GM12878 (cell line): ENCODE measurements around the gene ARL10. TPM values are rescaled to one million over a fixed set of nuclear protein-coding genes. Genes with fewer than 3 reads are reported as not detected.

Experiments used
- ATAC-seq: fragments of 200-7000 bp; cut with Tn5 transposase; 3 replicates; pipeline ENCODE4 v1.9.1; 2020; ENCODE audit warnings: mild to moderate bottlenecking, moderate library complexity
- BruUV-seq: library from RNA; stranded (reverse); fragments of 400-500 nt; replicated peaks from 2 replicates; lab custom pipeline; 2021; lab: Mats Ljungman, UMichigan
- CTCF ChIA-PET: fragments of 300-600 bp; sonication (Branson Sonifier 250); formaldehyde crosslinking; extraction: SDS; loops from one replicate; lab custom pipeline; 2021; ENCODE audit warnings: inconsistent platforms; lab: Yijun Ruan, JAX
- POLR2A ChIA-PET: fragments of 350-600 bp; formaldehyde crosslinking; extraction: SDS; loops from one replicate; lab custom pipeline; 2021; ENCODE audit warnings: inconsistent platforms; lab: Charles Lee
- RAD21 ChIA-PET: fragments of 300-600 bp; sonication (Branson Sonifier 250); formaldehyde crosslinking; loops from one replicate; lab custom pipeline; 2023; ENCODE audit warnings: antibody characterized with exemption; ENCODE audit not compliant: unreplicated experiment; lab: Charles Lee
- SMC1A ChIA-PET: fragments of 300-600 bp; sonication (Branson Sonifier 250); formaldehyde crosslinking; loops from one replicate; lab custom pipeline; 2023; ENCODE audit not compliant: unreplicated experiment, uncharacterized antibody; lab: Charles Lee
- DNase-seq: peaks from one replicate; pipeline ENCODE4 v3.0.0-alpha.2; 2011; ENCODE audit warnings: low read depth, low spot score
- FAIRE-seq: peaks from 3 replicates; lab custom pipeline; 2011; peaks lifted over from hg19 to GRCh38; lab: Jason Lieb, UNC
- H2AFZ ChIP-seq: 2 replicates; pipeline ENCODE4 v1.6.0; 2011; ENCODE audit warnings: low read depth, low read length, control low read depth; ENCODE audit not compliant: control insufficient read depth
- H3K27ac ChIP-seq: 2 replicates; pipeline ENCODE4 v1.5.1; 2011; ENCODE audit warnings: control low read depth; ENCODE audit not compliant: control insufficient read depth, insufficient read depth
- H3K27me3 ChIP-seq, 2 experiments: replicated peaks in 1 of 2; 2 replicates each; pipeline versions ENCODE4 v1.6.0 to v1.6.1; 2011; ENCODE audit warnings: low read length in 1 of 2; ENCODE audit not compliant: control insufficient read depth in 2 of 2, insufficient read depth in 2 of 2
- H3K36me3 ChIP-seq, 2 experiments: 2 replicates each; pipeline ENCODE4 v1.5.1; 2011; ENCODE audit warnings: low read length in 1 of 2; ENCODE audit not compliant: control insufficient read depth in 2 of 2, insufficient read depth in 2 of 2
- H3K4me1 ChIP-seq: 2 replicates; pipeline ENCODE4 v1.6.1; 2011; ENCODE audit warnings: mild to moderate bottlenecking, low read length, moderate library complexity, mixed read lengths; ENCODE audit not compliant: control insufficient read depth, insufficient read depth
- H3K4me2 ChIP-seq: 2 replicates; pipeline ENCODE4 v1.6.0; 2011; ENCODE audit warnings: control low read depth; ENCODE audit not compliant: control insufficient read depth, insufficient read depth
- H3K4me3 ChIP-seq: fragments of 200-600 bp; sonication (generic); 2 replicates; pipeline ENCODE4 v1.5.1; 2016
- H3K79me2 ChIP-seq: 2 replicates; pipeline ENCODE4 v1.6.0; 2011; ENCODE audit warnings: low read length; ENCODE audit not compliant: control insufficient read depth, insufficient read depth
- H3K9ac ChIP-seq: 2 replicates; pipeline ENCODE4 v1.8.0; 2011; ENCODE audit warnings: low read length, control low read depth, mixed read lengths; ENCODE audit not compliant: control insufficient read depth, insufficient read depth
- H3K9me3 ChIP-seq: replicated peaks from 3 replicates; pipeline ENCODE4 v1.5.1; 2011; ENCODE audit warnings: mild to moderate bottlenecking, low read length; ENCODE audit not compliant: control insufficient read depth, insufficient read depth
- H4K20me1 ChIP-seq: 2 replicates; pipeline ENCODE4 v1.6.0; 2011; ENCODE audit not compliant: control insufficient read depth, insufficient read depth
- ASH2L ChIP-seq: fragments of 300-600, 200-600 bp; sonication (generic); IDR thresholded peaks from 2 replicates; pipeline ENCODE4 v1.6.1; 2017; ENCODE audit warnings: low read depth, mild to moderate bottlenecking, borderline replicate concordance
- CBX3 ChIP-seq: fragments of 200-600 bp; sonication (generic); IDR thresholded peaks from 2 replicates; pipeline ENCODE4 v1.6.1; 2016; ENCODE audit warnings: low read depth, borderline replicate concordance
- CHD4 ChIP-seq: fragments of 200-600 bp; sonication (generic); IDR thresholded peaks from 2 replicates; pipeline ENCODE4 v1.6.1; 2016; ENCODE audit warnings: mild to moderate bottlenecking
- CTCF ChIP-seq, 3 experiments: IDR thresholded peaks in 2 of 3; conservative IDR thresholded peaks in 1 of 3; 2 replicates each; pipeline ENCODE4 v1.5.1; 2011; ENCODE audit warnings: low read depth in 3 of 3, low read length in 3 of 3, mild to moderate bottlenecking in 3 of 3, control low read depth in 2 of 3, moderate library complexity in 2 of 3, inconsistent platforms in 1 of 3, mixed read lengths in 1 of 3; ENCODE audit not compliant: control insufficient read depth in 2 of 3, insufficient read depth in 1 of 3; ENCODE audit errors: extremely low read depth in 1 of 3
- KDM1A ChIP-seq: fragments of 200-600 bp; sonication (generic); IDR thresholded peaks from 2 replicates; pipeline ENCODE4 v1.6.1; 2016; ENCODE audit warnings: borderline replicate concordance
- PAX8 ChIP-seq: fragments of 450-650 bp; IDR thresholded peaks from 2 replicates; pipeline ENCODE4 v1.6.1; 2017; ENCODE audit warnings: mild to moderate bottlenecking, moderate library complexity
- POLR2AphosphoS5 ChIP-seq: IDR thresholded peaks from 2 replicates; pipeline ENCODE4 v1.6.1; 2011; ENCODE audit warnings: mild to moderate bottlenecking, low read length, inconsistent platforms
- RAD51 ChIP-seq: fragments of 450-650 bp; IDR thresholded peaks from 2 replicates; pipeline ENCODE4 v1.6.1; 2016; ENCODE audit warnings: moderate library complexity, mild to moderate bottlenecking, inconsistent platforms
- SUZ12 ChIP-seq: fragments of 200-600 bp; sonication (generic); IDR thresholded peaks from one replicate; pipeline ENCODE4 v1.6.1; 2018; ENCODE audit warnings: antibody characterized with exemption, mild to moderate bottlenecking; ENCODE audit not compliant: unreplicated experiment
- ZNF384 ChIP-seq: IDR thresholded peaks from 2 replicates; pipeline ENCODE4 v1.6.1; 2012; ENCODE audit warnings: low read depth, mild to moderate bottlenecking, low read length, improper control_type of control experiment, borderline replicate concordance
- ZSCAN29 ChIP-seq: fragments of 450-650 bp; IDR thresholded peaks from 2 replicates; pipeline ENCODE4 v1.6.1; 2017; ENCODE audit warnings: mild to moderate bottlenecking, moderate library complexity
- WGBS: methylation state at CpG from one replicate; pipeline ENCODE4 v1.1.6; 2016; ENCODE audit warnings: low lambda C conversion rate; ENCODE audit not compliant: insufficient replicate concordance, insufficient coverage; ENCODE audit errors: missing lambda C conversion rate; 5-methylcytosine and 5-hydroxymethylcytosine counted together
- in situ Hi-C: fragments of 300-500 bp; cut with MboI; formaldehyde crosslinking; loops from 9 replicates; pipeline ENCODE4 v1.14.3; 2018; ENCODE audit warnings: mixed read lengths
- intact Hi-C: fragments of 100-400 bp; cut with micrococcal nuclease; formaldehyde crosslinking; loops from one replicate; pipeline ENCODE4 v1.14.2; 2022; ENCODE audit not compliant: unreplicated experiment
- polyA plus RNA-seq, 11 experiments: library from polyadenylated mRNA; depleted of rRNA in 4 of 11; unstranded in 6 of 11; stranded (reverse) in 5 of 11; fragments of >200 nt; fragmentation: Nextera tagmentation in 4 of 11; fragmentation: Illumina TruSeq in 1 of 11; extraction: Ambion mirVana in 4 of 11; extraction: Trizol in 1 of 11; gene quantifications; 1 replicate in 1 of 11; 2 replicates in 10 of 11; pipeline versions ENCODE4 v1.2.1 to v1.2.3, GENCODE V29; 2011 to 2016; ENCODE audit warnings: inconsistent platforms in 2 of 11, missing spikeins in 2 of 11, low read depth in 1 of 11
- total RNA-seq, 4 experiments: library from RNA; depleted of rRNA in 3 of 4; stranded (reverse); fragments of >200 nt in 3 of 4; fragmentation: Illumina TruSeq in 1 of 4; extraction: Trizol in 1 of 4; gene quantifications; 2 replicates each; pipeline versions ENCODE4 v1.2.1 to v1.2.3, GENCODE V29; 2013 to 2021
- TF ChIP-seq, protein P1 (sequence below): fragments of 450-650 bp; IDR thresholded peaks from 2 replicates; pipeline ENCODE4 v1.6.1; 2017; ENCODE audit warnings: low read depth, mild to moderate bottlenecking, moderate library complexity
- TF ChIP-seq, protein P2 (sequence below): fragments of 150-350 bp; IDR thresholded peaks from 2 replicates; pipeline ENCODE4 v1.6.1; 2014; ENCODE audit warnings: mild to moderate bottlenecking, low read depth, low read length

Gene ARL10
- total and polyA plus RNA-seq, 10 of the 15 experiments (the other 5 are each of a cell fraction or from before 2014, with no cell fraction given): 0.44 to 6.4 (median 2.4) TPM

- H3K79me2 ChIP-seq: peaks cover 5% of the 10 kb centered on the region
- in situ Hi-C loops: no loop called here
- no TSS peak for BruUV-seq
- no peak overlapping the region for H3K4me2 ChIP-seq
- H3K9me3 ChIP-seq: no peaks in the 10 kb centered on the region
- no peak for FAIRE-seq
- RAD21 ChIA-PET: no interaction called here
- no peak overlapping the region for H3K4me3 ChIP-seq
- POLR2A ChIA-PET: no interaction called here
- TF ChIP-seq ASH2L: no peak
- TF ChIP-seq ZNF384: no peak
- TF ChIP-seq, protein P1, sequence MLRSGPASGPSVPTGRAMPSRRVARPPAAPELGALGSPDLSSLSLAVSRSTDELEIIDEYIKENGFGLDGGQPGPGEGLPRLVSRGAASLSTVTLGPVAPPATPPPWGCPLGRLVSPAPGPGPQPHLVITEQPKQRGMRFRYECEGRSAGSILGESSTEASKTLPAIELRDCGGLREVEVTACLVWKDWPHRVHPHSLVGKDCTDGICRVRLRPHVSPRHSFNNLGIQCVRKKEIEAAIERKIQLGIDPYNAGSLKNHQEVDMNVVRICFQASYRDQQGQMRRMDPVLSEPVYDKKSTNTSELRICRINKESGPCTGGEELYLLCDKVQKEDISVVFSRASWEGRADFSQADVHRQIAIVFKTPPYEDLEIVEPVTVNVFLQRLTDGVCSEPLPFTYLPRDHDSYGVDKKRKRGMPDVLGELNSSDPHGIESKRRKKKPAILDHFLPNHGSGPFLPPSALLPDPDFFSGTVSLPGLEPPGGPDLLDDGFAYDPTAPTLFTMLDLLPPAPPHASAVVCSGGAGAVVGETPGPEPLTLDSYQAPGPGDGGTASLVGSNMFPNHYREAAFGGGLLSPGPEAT: no peak
- TF ChIP-seq RAD51: no peak
- no peak for TF ChIP-seq KDM1A
- TF ChIP-seq CHD4: no peak
- TF ChIP-seq, protein P2, sequence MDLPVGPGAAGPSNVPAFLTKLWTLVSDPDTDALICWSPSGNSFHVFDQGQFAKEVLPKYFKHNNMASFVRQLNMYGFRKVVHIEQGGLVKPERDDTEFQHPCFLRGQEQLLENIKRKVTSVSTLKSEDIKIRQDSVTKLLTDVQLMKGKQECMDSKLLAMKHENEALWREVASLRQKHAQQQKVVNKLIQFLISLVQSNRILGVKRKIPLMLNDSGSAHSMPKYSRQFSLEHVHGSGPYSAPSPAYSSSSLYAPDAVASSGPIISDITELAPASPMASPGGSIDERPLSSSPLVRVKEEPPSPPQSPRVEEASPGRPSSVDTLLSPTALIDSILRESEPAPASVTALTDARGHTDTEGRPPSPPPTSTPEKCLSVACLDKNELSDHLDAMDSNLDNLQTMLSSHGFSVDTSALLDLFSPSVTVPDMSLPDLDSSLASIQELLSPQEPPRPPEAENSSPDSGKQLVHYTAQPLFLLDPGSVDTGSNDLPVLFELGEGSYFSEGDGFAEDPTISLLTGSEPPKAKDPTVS: no peak
- no peak for TF ChIP-seq ZSCAN29
- TF ChIP-seq PAX8: no peak
- TF ChIP-seq SUZ12: no peak
- TF ChIP-seq POLR2AphosphoS5: no peak
- TF ChIP-seq CTCF (IDR thresholded peaks at IDR 0.05 in 2 of 3, conservative IDR thresholded peaks at IDR 0.05 in 1 of 3; ENCODE audit: control insufficient read depth in 2 of 3, extremely low read depth in 1 of 3, insufficient read depth in 1 of 3, low read depth in 3 of 3, low read length in 3 of 3): no peak
- no peak for TF ChIP-seq CBX3
- ATAC-seq: no peak
- H2AFZ ChIP-seq: no peak overlapping the region
- peaks cover 14% of the 10 kb centered on the region for H3K4me1 ChIP-seq
- no peak for DNase-seq
- H3K27me3 ChIP-seq: no peaks in the 10 kb centered on the region
- SMC1A ChIA-PET: interaction anchor here (0.7 kb wide), 1 partner anchor 52 kb away, joined by 3 read pairs; no protein-coding TSS in a partner anchor
- no peak overlapping the region for H3K9ac ChIP-seq
- CTCF ChIA-PET: interaction anchor here (1.1 kb wide), 1 partner anchor 103 kb away, joined by 3 read pairs; no protein-coding TSS in a partner anchor
- no peaks in the 10 kb centered on the region for H4K20me1 ChIP-seq
- intact Hi-C loops: no loop called here
- no peak overlapping the region for H3K27ac ChIP-seq
- 50% methylated on average over 5 of the region's 5 CpGs for WGBS
- H3K36me3 ChIP-seq: no peaks in the 10 kb centered on the region
Measured at GRCh38 chr5:176420086-176420485, 54.8 kb downstream of the ARL10 start.
